Measurements from ENCODE around the gene CERS3.

DNA sequence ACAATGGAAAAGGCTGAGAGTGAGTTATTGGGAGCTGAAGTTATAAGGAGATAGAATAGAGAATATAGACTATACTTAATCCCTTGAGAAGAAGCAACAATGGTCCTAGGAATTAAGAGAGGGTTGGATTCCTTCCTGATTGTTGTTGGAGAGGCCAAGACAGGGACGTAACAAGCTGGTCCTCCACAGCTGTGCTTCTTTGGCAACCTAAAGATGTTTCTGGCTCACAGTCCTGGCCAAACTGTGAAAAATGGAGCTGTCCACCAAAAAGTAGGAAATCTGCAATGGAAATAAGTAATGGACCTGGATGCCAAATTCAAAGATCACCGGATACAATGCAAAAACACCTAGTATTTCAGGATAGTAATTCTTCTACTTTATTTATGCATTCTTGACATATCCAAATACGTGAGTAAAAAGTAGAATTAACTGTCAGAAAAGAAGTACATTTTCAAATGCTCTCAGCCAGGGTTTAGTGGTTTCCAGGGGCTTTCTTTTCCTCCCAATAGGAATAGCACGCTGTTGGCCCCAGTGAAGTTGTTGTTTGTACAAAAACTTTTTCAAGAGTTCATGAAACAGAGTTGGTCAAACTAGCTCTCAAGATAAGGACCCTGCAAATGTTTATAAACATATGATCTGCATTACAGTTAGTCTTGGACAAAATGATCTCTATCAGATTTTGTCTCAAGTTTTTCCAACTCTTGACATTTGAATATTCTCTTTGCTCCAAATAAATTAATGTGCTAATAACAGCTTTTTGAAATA is 28.3 kb downstream of the CERS3 start:
- TF ChIP-seq CTCF (IDR thresholded peaks at IDR 0.05): no peak
- TF ChIP-seq POLR2A (IDR thresholded peaks at IDR 0.05): no peak
- TF ChIP-seq EP300 (IDR thresholded peaks at IDR 0.05): no peak
